GM12878 (cell line): ENCODE results near the gene TTYH3. TPM values are rescaled to one million over a fixed set of nuclear protein-coding genes. Genes with fewer than 3 reads are reported as not detected.

ENCODE experiments used
- ATAC-seq: fragments of 200-7000 bp; cut with Tn5 transposase; 3 replicates; pipeline ENCODE4 v1.9.1; 2020; ENCODE audit warnings: mild to moderate bottlenecking, moderate library complexity
- BruUV-seq: library from RNA; stranded (reverse); fragments of 400-500 nt; replicated peaks from 2 replicates; lab custom pipeline; 2021; lab: Mats Ljungman, UMichigan
- CTCF ChIA-PET: fragments of 300-600 bp; sonication (Branson Sonifier 250); formaldehyde crosslinking; extraction: SDS; loops from one replicate; lab custom pipeline; 2021; ENCODE audit warnings: inconsistent platforms; lab: Yijun Ruan, JAX
- POLR2A ChIA-PET: fragments of 350-600 bp; formaldehyde crosslinking; extraction: SDS; loops from one replicate; lab custom pipeline; 2021; ENCODE audit warnings: inconsistent platforms; lab: Charles Lee
- RAD21 ChIA-PET: fragments of 300-600 bp; sonication (Branson Sonifier 250); formaldehyde crosslinking; loops from one replicate; lab custom pipeline; 2023; ENCODE audit warnings: antibody characterized with exemption; ENCODE audit not compliant: unreplicated experiment; lab: Charles Lee
- SMC1A ChIA-PET: fragments of 300-600 bp; sonication (Branson Sonifier 250); formaldehyde crosslinking; loops from one replicate; lab custom pipeline; 2023; ENCODE audit not compliant: unreplicated experiment, uncharacterized antibody; lab: Charles Lee
- DNase-seq: peaks from one replicate; pipeline ENCODE4 v3.0.0-alpha.2; 2011; ENCODE audit warnings: low read depth, low spot score
- FAIRE-seq: peaks from 3 replicates; lab custom pipeline; 2011; peaks lifted over from hg19 to GRCh38; lab: Jason Lieb, UNC
- H2AFZ ChIP-seq: 2 replicates; pipeline ENCODE4 v1.6.0; 2011; ENCODE audit warnings: low read depth, low read length, control low read depth; ENCODE audit not compliant: control insufficient read depth
- H3K27ac ChIP-seq: 2 replicates; pipeline ENCODE4 v1.5.1; 2011; ENCODE audit warnings: control low read depth; ENCODE audit not compliant: control insufficient read depth, insufficient read depth
- H3K27me3 ChIP-seq, 2 experiments: replicated peaks in 1 of 2; 2 replicates each; pipeline versions ENCODE4 v1.6.0 to v1.6.1; 2011; ENCODE audit warnings: low read length in 1 of 2; ENCODE audit not compliant: control insufficient read depth in 2 of 2, insufficient read depth in 2 of 2
- H3K36me3 ChIP-seq, 2 experiments: 2 replicates each; pipeline ENCODE4 v1.5.1; 2011; ENCODE audit warnings: low read length in 1 of 2; ENCODE audit not compliant: control insufficient read depth in 2 of 2, insufficient read depth in 2 of 2
- H3K4me1 ChIP-seq: 2 replicates; pipeline ENCODE4 v1.6.1; 2011; ENCODE audit warnings: mild to moderate bottlenecking, low read length, moderate library complexity, mixed read lengths; ENCODE audit not compliant: control insufficient read depth, insufficient read depth
- H3K4me2 ChIP-seq: 2 replicates; pipeline ENCODE4 v1.6.0; 2011; ENCODE audit warnings: control low read depth; ENCODE audit not compliant: control insufficient read depth, insufficient read depth
- H3K4me3 ChIP-seq: fragments of 200-600 bp; sonication (generic); 2 replicates; pipeline ENCODE4 v1.5.1; 2016
- H3K79me2 ChIP-seq: 2 replicates; pipeline ENCODE4 v1.6.0; 2011; ENCODE audit warnings: low read length; ENCODE audit not compliant: control insufficient read depth, insufficient read depth
- H3K9ac ChIP-seq: 2 replicates; pipeline ENCODE4 v1.8.0; 2011; ENCODE audit warnings: low read length, control low read depth, mixed read lengths; ENCODE audit not compliant: control insufficient read depth, insufficient read depth
- H3K9me3 ChIP-seq: replicated peaks from 3 replicates; pipeline ENCODE4 v1.5.1; 2011; ENCODE audit warnings: mild to moderate bottlenecking, low read length; ENCODE audit not compliant: control insufficient read depth, insufficient read depth
- H4K20me1 ChIP-seq: 2 replicates; pipeline ENCODE4 v1.6.0; 2011; ENCODE audit not compliant: control insufficient read depth, insufficient read depth
- ATF2 ChIP-seq: IDR thresholded peaks from 2 replicates; pipeline ENCODE4 v1.6.1; 2012; ENCODE audit warnings: low read length, inconsistent platforms
- CBX3 ChIP-seq: fragments of 200-600 bp; sonication (generic); IDR thresholded peaks from 2 replicates; pipeline ENCODE4 v1.6.1; 2016; ENCODE audit warnings: low read depth, borderline replicate concordance
- CTCF ChIP-seq, 3 experiments: IDR thresholded peaks in 2 of 3; conservative IDR thresholded peaks in 1 of 3; 2 replicates each; pipeline ENCODE4 v1.5.1; 2011; ENCODE audit warnings: low read depth in 3 of 3, low read length in 3 of 3, mild to moderate bottlenecking in 3 of 3, control low read depth in 2 of 3, moderate library complexity in 2 of 3, inconsistent platforms in 1 of 3, mixed read lengths in 1 of 3; ENCODE audit not compliant: control insufficient read depth in 2 of 3, insufficient read depth in 1 of 3; ENCODE audit errors: extremely low read depth in 1 of 3
- DPF2 ChIP-seq: fragments of 450-650 bp; IDR thresholded peaks from 2 replicates; pipeline ENCODE4 v1.6.1; 2017; ENCODE audit warnings: mild to moderate bottlenecking
- EED ChIP-seq: sonication (generic); IDR thresholded peaks from 2 replicates; pipeline ENCODE4 v1.6.1; 2016; ENCODE audit warnings: antibody characterized with exemption, low read depth
- EGR1 ChIP-seq, 2 experiments: IDR thresholded peaks; 1 replicate in 1 of 2; 2 replicates in 1 of 2; pipeline ENCODE4 v1.6.1; 2011 to 2012; ENCODE audit warnings: low read depth in 2 of 2, low read length in 2 of 2, borderline replicate concordance in 1 of 2, mild to moderate bottlenecking in 1 of 2, moderate library complexity in 1 of 2
- FOXK2 ChIP-seq: fragments of 450-650 bp; IDR thresholded peaks from 2 replicates; pipeline ENCODE4 v1.6.1; 2017; ENCODE audit warnings: mild to moderate bottlenecking, moderate library complexity
- FOXM1 ChIP-seq: IDR thresholded peaks from 2 replicates; pipeline ENCODE4 v1.6.1; 2012; ENCODE audit warnings: low read depth, mild to moderate bottlenecking, inconsistent platforms, low read length, moderate library complexity
- GATAD2B ChIP-seq: fragments of 450-650 bp; conservative IDR thresholded peaks from 2 replicates; pipeline ENCODE4 v1.6.1; 2017; ENCODE audit warnings: low read depth, mild to moderate bottlenecking, moderate library complexity
- HDAC6 ChIP-seq: fragments of 200-600 bp; sonication (generic); IDR thresholded peaks from one replicate; pipeline ENCODE4 v1.8.0; 2017; ENCODE audit warnings: antibody characterized with exemption; ENCODE audit not compliant: unreplicated experiment
- KLF5 ChIP-seq: fragments of 450-650 bp; IDR thresholded peaks from 2 replicates; pipeline ENCODE4 v1.6.1; 2014; ENCODE audit warnings: mild to moderate bottlenecking; ENCODE audit not compliant: partially characterized antibody
- MEF2A ChIP-seq: IDR thresholded peaks from 2 replicates; pipeline ENCODE4 v1.6.1; 2011; ENCODE audit warnings: low read depth, mild to moderate bottlenecking, low read length, moderate library complexity; ENCODE audit not compliant: insufficient read depth
- NR2C1 ChIP-seq: fragments of 450-650 bp; IDR thresholded peaks from 2 replicates; pipeline ENCODE4 v1.6.1; 2017; ENCODE audit warnings: antibody characterized with exemption, mild to moderate bottlenecking, moderate library complexity
- POLR2A ChIP-seq: IDR thresholded peaks from 2 replicates; pipeline ENCODE4 v1.6.1; 2011; ENCODE audit warnings: low read depth, mild to moderate bottlenecking, low read length
- RFX5 ChIP-seq: IDR thresholded peaks from 2 replicates; pipeline ENCODE4 v1.6.1; 2011; ENCODE audit warnings: low read depth, low read length, improper control_type of control experiment
- SREBF1 ChIP-seq: IDR thresholded peaks from 2 replicates; pipeline ENCODE4 v1.6.1; 2012; ENCODE audit warnings: mild to moderate bottlenecking, low read length
- STAT1 ChIP-seq: fragments of 450-650 bp; conservative IDR thresholded peaks from 2 replicates; pipeline ENCODE4 v1.6.1; 2014; ENCODE audit warnings: antibody characterized with exemption, mild to moderate bottlenecking
- ZNF384 ChIP-seq: IDR thresholded peaks from 2 replicates; pipeline ENCODE4 v1.6.1; 2012; ENCODE audit warnings: low read depth, mild to moderate bottlenecking, low read length, improper control_type of control experiment, borderline replicate concordance
- WGBS: methylation state at CpG from one replicate; pipeline ENCODE4 v1.1.6; 2016; ENCODE audit warnings: low lambda C conversion rate; ENCODE audit not compliant: insufficient replicate concordance, insufficient coverage; ENCODE audit errors: missing lambda C conversion rate; 5-methylcytosine and 5-hydroxymethylcytosine counted together
- in situ Hi-C: fragments of 300-500 bp; cut with MboI; formaldehyde crosslinking; loops from 9 replicates; pipeline ENCODE4 v1.14.3; 2018; ENCODE audit warnings: mixed read lengths
- intact Hi-C: fragments of 100-400 bp; cut with micrococcal nuclease; formaldehyde crosslinking; loops from one replicate; pipeline ENCODE4 v1.14.2; 2022; ENCODE audit not compliant: unreplicated experiment
- polyA plus RNA-seq, 11 experiments: library from polyadenylated mRNA; depleted of rRNA in 4 of 11; unstranded in 6 of 11; stranded (reverse) in 5 of 11; fragments of >200 nt; fragmentation: Nextera tagmentation in 4 of 11; fragmentation: Illumina TruSeq in 1 of 11; extraction: Ambion mirVana in 4 of 11; extraction: Trizol in 1 of 11; gene quantifications; 1 replicate in 1 of 11; 2 replicates in 10 of 11; pipeline versions ENCODE4 v1.2.1 to v1.2.3, GENCODE V29; 2011 to 2016; ENCODE audit warnings: inconsistent platforms in 2 of 11, missing spikeins in 2 of 11, low read depth in 1 of 11
- total RNA-seq, 4 experiments: library from RNA; depleted of rRNA in 3 of 4; stranded (reverse); fragments of >200 nt in 3 of 4; fragmentation: Illumina TruSeq in 1 of 4; extraction: Trizol in 1 of 4; gene quantifications; 2 replicates each; pipeline versions ENCODE4 v1.2.1 to v1.2.3, GENCODE V29; 2013 to 2021
- TF ChIP-seq, protein P1 (sequence below): IDR thresholded peaks from 2 replicates; pipeline ENCODE4 v1.6.1; 2011; ENCODE audit warnings: borderline replicate concordance, low read depth, mild to moderate bottlenecking, moderate library complexity, low read length; ENCODE audit not compliant: insufficient read depth, poor library complexity, severe bottlenecking

TTYH3 gene
- total and polyA plus RNA-seq, 10 of the 15 experiments (the other 5 are each of a cell fraction or from before 2014, with no cell fraction given), result 0.79 to 71.4 (median 10.5) TPM

DNA sequence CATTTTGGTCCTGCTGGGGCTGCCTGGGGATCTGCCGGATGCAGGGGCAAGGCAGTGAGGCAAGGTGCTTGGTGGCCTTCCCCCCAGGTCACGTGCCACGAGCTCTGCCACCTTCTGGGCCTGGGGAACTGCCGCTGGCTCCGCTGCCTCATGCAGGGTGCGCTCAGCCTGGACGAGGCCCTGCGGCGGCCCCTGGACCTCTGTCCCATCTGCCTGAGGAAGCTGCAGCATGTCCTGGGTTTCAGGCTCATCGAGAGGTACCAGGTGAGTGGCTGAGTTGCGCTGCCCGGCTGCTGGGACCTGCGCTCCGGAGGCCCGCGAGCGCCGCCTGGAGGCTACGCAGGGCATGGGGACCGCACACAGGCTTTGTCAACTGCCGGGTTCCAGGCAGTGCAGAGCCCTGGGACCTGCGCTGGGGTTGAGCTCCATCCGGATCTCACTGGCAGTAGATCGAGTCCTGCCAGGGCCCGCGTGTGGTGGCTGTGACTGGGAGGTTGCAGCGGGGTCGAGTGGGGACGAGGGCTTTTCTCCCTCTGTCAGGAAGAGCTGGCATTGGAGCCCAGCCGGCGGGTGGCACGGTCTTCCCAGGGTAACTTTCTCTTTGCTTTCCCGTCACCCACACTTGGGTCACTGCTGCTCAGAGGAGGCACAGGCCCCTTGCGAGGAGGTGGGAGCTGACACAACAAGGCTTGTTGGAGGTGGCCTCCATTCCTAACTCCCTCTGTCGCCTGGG is 77.9 kb downstream of the TTYH3 start:
- TSS peak; percentile 88 for BruUV-seq
- ChIA-PET CTCF (interaction anchor here (0.6 to 8.3 kb wide), 62 partner anchors 8 to 491 kb away, joined by 3 to 154 read pairs (median 5); partner anchors contain the start of genes AMZ1 and TTYH3), RAD21 (interaction anchor here (0.6 to 4.8 kb wide), 53 partner anchors 9 to 359 kb away, joined by 3 to 89 read pairs (median 5); partner anchors contain the start of genes AMZ1 and TTYH3), SMC1A (interaction anchor here (0.6 to 11.6 kb wide), 44 partner anchors 8 to 509 kb away, joined by 3 to 113 read pairs (median 5); partner anchors contain the start of gene AMZ1), POLR2A (interaction anchor here (0.5 to 3.8 kb wide), 20 partner anchors 10 to 150 kb away, joined by 3 to 36 read pairs (median 5); partner anchors contain the start of gene AMZ1)
- FAIRE-seq, result peak; percentile 87
- no peaks in the 10 kb centered on the region for H4K20me1 ChIP-seq
- no peaks in the 10 kb centered on the region for H3K27me3 ChIP-seq
- in situ Hi-C loops, result loop anchor here (5.0 kb wide), 1 partner anchor 42 kb away; no protein-coding TSS in a partner anchor
- H3K27ac ChIP-seq, result peak overlapping the region; percentile 89
- under 1% methylated on average over 35 of the region's 35 CpGs for WGBS
- peak; percentile 61 for DNase-seq
- peaks cover 28% of the 10 kb centered on the region for H3K4me1 ChIP-seq
- peak overlapping the region; percentile 98 for H3K4me2 ChIP-seq
- H3K4me3 ChIP-seq, result peak overlapping the region; percentile 56
- no peaks in the 10 kb centered on the region; a peak in 1 of 4 replicates for H3K36me3 ChIP-seq
- H2AFZ ChIP-seq, result peak overlapping the region; percentile 96
- intact Hi-C loops, result loop anchor here (1.0 to 5.0 kb wide), 5 partner anchors 38 to 143 kb away; partner anchors contain the start of gene GNA12
- ATAC-seq, result peak; percentile 86
- no peaks in the 10 kb centered on the region for H3K79me2 ChIP-seq
- H3K9me3 ChIP-seq, result no peaks in the 10 kb centered on the region
- peak overlapping the region; percentile 70 for H3K9ac ChIP-seq
- TF ChIP-seq EED, result peak; percentile 52; the same call in 1 of the 2 replicates
- TF ChIP-seq CTCF (IDR thresholded peaks at IDR 0.05 in 2 of 3, conservative IDR thresholded peaks at IDR 0.05 in 1 of 3; ENCODE audit: control insufficient read depth in 2 of 3, extremely low read depth in 1 of 3, insufficient read depth in 1 of 3, low read depth in 3 of 3, low read length in 3 of 3), result peak; percentile 95 to 100 (median 100); a peak in 5 of 6 replicates
- TF ChIP-seq HDAC6, result no peak
- TF ChIP-seq, protein P1, sequence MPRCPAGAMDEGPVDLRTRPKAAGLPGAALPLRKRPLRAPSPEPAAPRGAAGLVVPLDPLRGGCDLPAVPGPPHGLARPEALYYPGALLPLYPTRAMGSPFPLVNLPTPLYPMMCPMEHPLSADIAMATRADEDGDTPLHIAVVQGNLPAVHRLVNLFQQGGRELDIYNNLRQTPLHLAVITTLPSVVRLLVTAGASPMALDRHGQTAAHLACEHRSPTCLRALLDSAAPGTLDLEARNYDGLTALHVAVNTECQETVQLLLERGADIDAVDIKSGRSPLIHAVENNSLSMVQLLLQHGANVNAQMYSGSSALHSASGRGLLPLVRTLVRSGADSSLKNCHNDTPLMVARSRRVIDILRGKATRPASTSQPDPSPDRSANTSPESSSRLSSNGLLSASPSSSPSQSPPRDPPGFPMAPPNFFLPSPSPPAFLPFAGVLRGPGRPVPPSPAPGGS, result no peak
- peak; percentile 68 for TF ChIP-seq POLR2A
- TF ChIP-seq DPF2, result peak; percentile 66; the same call in 1 of the 2 replicates
- no peak for TF ChIP-seq NR2C1
- TF ChIP-seq CBX3, result no peak
- no peak for TF ChIP-seq EGR1 (IDR thresholded peaks at IDR 0.05; ENCODE audit: borderline replicate concordance in 1 of 2, low read depth in 2 of 2, low read length in 2 of 2)
- TF ChIP-seq SREBF1, result no peak
- TF ChIP-seq FOXK2, result no peak
- TF ChIP-seq STAT1, result no peak
- TF ChIP-seq KLF5, result no peak
- TF ChIP-seq FOXM1, result no peak
- TF ChIP-seq ATF2, result no peak
- no peak for TF ChIP-seq RFX5
- TF ChIP-seq ZNF384, result no peak
- TF ChIP-seq GATAD2B, result peak; percentile 54; the same call in 1 of the 2 replicates
- TF ChIP-seq MEF2A, result no peak
